ENCODE data around the gene HLA-A. TPM values are rescaled to one million over a fixed set of nuclear protein-coding genes. Genes with fewer than 3 reads are reported as not detected.

The HLA-A gene
- total and polyA plus RNA-seq, 2 donors (not counting 3 experiments of a cell fraction or from before 2014, with no cell fraction given): 294 to 822 TPM

GRCh38 chr6:29968130-29968529 is 25.8 kb downstream of the HLA-A start:
- Histone ChIP-seq H4K20me1 (replicated peaks; ENCODE audit: control insufficient read depth, extremely low read depth, insufficient read depth, low read length) (no peaks in the 10 kb centered on the region), H3K9ac (replicated peaks; ENCODE audit: extremely low read depth, insufficient read depth, low read length) (no peak overlapping the region), H3K4me2 (ENCODE audit: insufficient read depth, low read length) (peak overlapping the region; percentile 5), H3K27ac (ENCODE audit: insufficient read depth, low read depth, low read length) (peak overlapping the region; percentile 40), H3K36me3 (ENCODE audit: control insufficient read depth in 2 of 2, extremely low read depth in 1 of 2, insufficient read depth in 2 of 2, low read length in 2 of 2) (no peaks in the 10 kb centered on the region), H2AFZ (ENCODE audit: low read depth, low read length) (no peak overlapping the region), H3K4me1 (ENCODE audit: control insufficient read depth, extremely low read depth, insufficient read depth, low read length) (peaks cover 44% of the 10 kb centered on the region), H3K4me3 (replicated peaks in 1 of 3; ENCODE audit: insufficient read depth in 1 of 3, low read depth in 1 of 3, low read length in 3 of 3) (no peak overlapping the region), H3K9me1 (replicated peaks; ENCODE audit: control insufficient read depth, extremely low read depth, insufficient read depth, low read length) (no peaks in the 10 kb centered on the region), H3K79me2 (ENCODE audit: control insufficient read depth, insufficient read depth, low read length) (no peaks in the 10 kb centered on the region), H3K9me3 (replicated peaks; ENCODE audit: control insufficient read depth, insufficient read depth, low read length) (no peaks in the 10 kb centered on the region), H3K27me3 (ENCODE audit: control insufficient read depth in 2 of 2, insufficient read depth in 2 of 2, low read length in 2 of 2) (peaks cover 0 to 2% of the 10 kb centered on the region in 2 experiments)
- no TSS peak for BruUV-seq (replicated peaks)
- CTCF ChIA-PET: interaction anchor here (0.7 to 4.0 kb wide), 5 partner anchors 8 to 123 kb away, joined by 3 to 29 read pairs (median 4); no protein-coding TSS in a partner anchor
- TF ChIP-seq JUN (IDR thresholded peaks at IDR 0.05; ENCODE audit: borderline replicate concordance, insufficient read depth, insufficient read length, low read depth): peak; percentile 72
- no peak for TF ChIP-seq EZH2 (IDR thresholded peaks at IDR 0.05; ENCODE audit: borderline replicate concordance, low read depth, low read length, severe bottlenecking)
- no peak for TF ChIP-seq CTCF (IDR thresholded peaks at IDR 0.05; ENCODE audit: extremely low read depth in 1 of 2, insufficient read depth in 1 of 2, low read depth in 1 of 2, low read length in 2 of 2)
- TF ChIP-seq MYC (IDR thresholded peaks at IDR 0.05; ENCODE audit: low read depth, low read length): no peak
- TF ChIP-seq, protein P1, sequence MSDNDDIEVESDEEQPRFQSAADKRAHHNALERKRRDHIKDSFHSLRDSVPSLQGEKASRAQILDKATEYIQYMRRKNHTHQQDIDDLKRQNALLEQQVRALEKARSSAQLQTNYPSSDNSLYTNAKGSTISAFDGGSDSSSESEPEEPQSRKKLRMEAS (IDR thresholded peaks at IDR 0.05; ENCODE audit: insufficient read depth, insufficient read length): peak; percentile 29
- no peak for TF ChIP-seq GATA2 (IDR thresholded peaks at IDR 0.05; ENCODE audit: insufficient read depth, insufficient read length, low read depth, low read length)
- peak; percentile 39 for TF ChIP-seq FOS (IDR thresholded peaks at IDR 0.05; ENCODE audit: borderline replicate concordance, insufficient read depth, low read length)
- TF ChIP-seq POLR2AphosphoS5 (IDR thresholded peaks at IDR 0.05; ENCODE audit: insufficient read depth, low read depth, low read length): peak; percentile 40
- TF ChIP-seq POLR2A (IDR thresholded peaks at IDR 0.05; ENCODE audit: low read depth, low read length): no peak
- POLR2A ChIA-PET: no interaction called here
- intact Hi-C loops (cut with micrococcal nuclease) (loop anchor here (1.0 to 5.0 kb wide), 2 partner anchors 8 to 99 kb away; partner anchors contain the start of gene PPP1R11), dilution Hi-C loops (cut with MboI; ENCODE audit: extremely low pct_ligation_motif_present, low sequenced_read_pairs) (no loop called here)
- FAIRE-seq (peak; percentile 80), DNase-seq (ENCODE audit: low read depth, low spot score) (peak; percentile 79)
